HG03280 (cell line): Measurements from ENCODE around the gene ZNF215.
"Not testable (repeated sequence)": the region's sequence is repeated elsewhere in the genome, so short reads cannot be mapped to it uniquely, and the experiment has no call there.

Source experiments
- ATAC-seq: cut with Tn5 transposase; IDR thresholded peaks from one replicate; pipeline ENCODE4 v1.9.1; 2021; ENCODE audit warnings: mild to moderate bottlenecking, moderate library complexity; ENCODE audit not compliant: unreplicated experiment

The ZNF215 gene

GRCh38 chr11:6932145-6932544, 5.9 kb downstream of the ZNF215 start:
- no peak for ATAC-seq

- ATAC-seq, result no peak
These were observed 15.7 kb downstream of the ZNF215 start for GRCh38 chr11:6941970-6942369.

GRCh38 chr11:6943131-6943530, 16.9 kb downstream of the ZNF215 start:
- ATAC-seq, result no peak

DNA sequence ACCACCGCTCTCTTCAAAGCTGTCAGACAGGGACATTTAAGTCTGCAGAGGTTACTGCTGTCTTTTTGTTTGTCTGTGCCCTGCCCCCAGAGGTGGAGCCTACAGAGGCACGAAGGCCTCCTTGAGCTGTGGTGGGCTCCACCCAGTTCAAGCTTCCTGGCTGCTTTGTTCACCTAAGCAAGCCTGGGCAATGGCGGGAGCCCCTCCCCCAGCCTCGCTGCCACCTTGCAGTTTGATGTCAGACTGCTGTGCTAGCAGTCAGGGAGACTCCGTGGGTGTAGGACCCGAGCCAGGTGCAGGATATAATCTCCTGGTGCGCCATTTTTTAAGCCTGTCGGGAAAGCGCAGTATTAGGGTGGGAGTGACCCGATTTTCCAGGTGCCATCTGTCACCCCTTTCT, 28.0 kb downstream of the ZNF215 start:
- not testable (repeated sequence) for ATAC-seq

DNA sequence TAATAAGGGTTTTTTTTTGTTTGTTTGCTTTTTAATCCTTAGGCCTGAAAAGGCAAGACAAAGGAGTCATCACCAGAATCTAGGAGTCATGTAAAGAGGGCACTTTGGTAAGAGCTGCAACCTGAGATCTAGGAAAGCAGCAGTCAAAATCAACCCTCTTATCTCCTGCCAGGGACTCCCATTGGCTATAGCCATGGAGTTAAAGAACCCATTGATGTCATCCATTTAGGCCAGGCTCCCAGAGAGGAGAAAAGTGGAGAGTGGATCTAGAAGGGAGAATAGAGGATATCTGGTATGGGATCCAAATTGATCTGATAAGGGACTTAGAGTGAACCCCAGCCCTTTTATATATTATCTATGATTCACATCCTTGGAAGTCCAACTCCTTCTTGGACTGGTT, 35.9 kb downstream of the ZNF215 start:
- no peak for ATAC-seq

- peak; percentile 87 for ATAC-seq
These were observed 36.4 kb downstream of the ZNF215 start for GRCh38 chr11:6962673-6963072.

DNA sequence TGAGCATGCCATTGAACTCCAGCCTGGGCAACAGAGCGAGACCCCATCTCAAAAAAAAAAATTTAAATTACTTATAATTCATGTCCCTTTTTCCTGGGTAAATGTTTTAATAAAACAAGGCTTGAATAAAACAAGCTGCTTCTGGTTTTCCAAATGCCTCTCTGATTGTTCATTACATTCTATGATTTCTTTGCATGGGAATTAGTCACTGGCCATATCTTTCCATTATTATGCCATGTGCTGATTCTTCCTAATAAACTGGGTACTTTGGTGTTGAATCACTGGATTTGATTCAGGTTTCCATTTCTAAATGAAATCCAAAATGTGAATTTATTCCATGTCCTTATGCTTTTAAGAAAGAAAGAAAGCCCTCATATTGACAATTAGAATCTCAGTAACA, 42.6 kb downstream of the ZNF215 start:
- no peak for ATAC-seq

GRCh38 chr11:6969854-6970253, 43.6 kb downstream of the ZNF215 start:
- not testable (repeated sequence) for ATAC-seq

GRCh38 chr11:6979365-6979764, 53.1 kb downstream of the ZNF215 start:
- ATAC-seq, result no peak

GRCh38 chr11:6986487-6986886, 60.3 kb downstream of the ZNF215 start:
- ATAC-seq, result no peak

DNA sequence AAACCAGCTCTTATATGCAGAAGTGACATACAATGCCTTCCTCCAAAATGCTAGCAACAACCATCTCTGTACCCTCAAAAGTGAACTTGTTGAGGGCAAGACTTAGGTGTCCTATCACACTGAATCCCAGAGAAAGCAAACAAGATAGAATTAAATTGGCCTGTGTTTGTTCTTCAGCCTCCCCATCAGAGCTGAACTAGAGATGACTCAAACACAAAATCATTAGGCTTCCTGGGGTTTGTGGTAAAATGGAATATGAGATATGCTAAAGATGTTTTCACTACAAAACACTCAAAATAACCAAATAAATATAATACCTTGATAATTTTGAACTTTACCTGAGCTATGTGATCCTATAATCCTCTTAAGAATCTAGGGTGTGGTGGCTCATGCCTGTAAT, 62.3 kb downstream of the ZNF215 start:
- ATAC-seq, result no peak

- ATAC-seq, result no peak
These were observed 65.0 kb downstream of the ZNF215 start for GRCh38 chr11:6991227-6991626.

GRCh38 chr11:6992026-6992425, 65.8 kb downstream of the ZNF215 start:
- ATAC-seq, result no peak

DNA sequence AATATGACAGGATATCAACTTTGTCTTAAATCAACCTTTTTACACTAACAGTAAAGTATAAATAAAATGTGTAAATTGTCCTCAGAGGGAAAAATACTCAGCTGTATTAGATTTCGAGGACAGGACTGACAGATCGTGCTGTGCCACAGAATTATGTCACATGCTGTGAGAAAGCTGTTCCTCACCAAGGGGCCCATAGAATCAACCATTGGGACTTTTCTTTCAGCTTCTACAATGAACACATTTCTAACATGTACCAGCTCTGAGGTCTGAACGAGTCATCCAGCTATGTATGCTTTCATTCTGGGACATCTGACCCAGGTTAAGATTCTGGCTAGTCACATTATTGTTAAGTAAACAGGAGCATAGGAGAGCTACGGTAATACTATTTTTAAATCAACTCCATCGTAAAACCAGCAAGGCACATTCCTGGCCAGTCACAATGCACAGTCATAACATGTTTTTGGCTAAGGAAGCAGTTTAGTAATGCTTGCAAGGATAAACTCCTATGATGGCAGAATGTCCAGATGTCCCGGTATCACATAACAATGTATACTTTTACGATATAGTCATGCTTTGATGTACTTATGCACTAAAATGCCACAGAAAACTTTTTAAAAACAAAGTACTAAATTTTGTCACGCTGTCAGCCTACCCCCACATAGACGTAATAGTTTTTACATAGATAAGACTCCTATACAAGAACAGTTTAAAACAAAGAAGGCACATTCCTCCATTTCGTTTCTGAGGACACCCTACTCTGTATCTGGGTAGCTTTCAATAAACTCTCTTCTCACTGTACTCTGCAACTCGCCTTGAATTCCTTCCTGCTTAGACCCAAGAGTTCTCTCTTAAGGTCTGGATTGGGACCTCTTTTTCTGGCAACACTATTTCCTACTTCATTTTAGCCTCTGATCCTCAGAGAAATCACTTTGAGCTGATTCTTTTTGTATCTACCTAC, 66.5 kb downstream of the ZNF215 start:
- ATAC-seq, result no peak

GRCh38 chr11:6995703-6996102, 69.5 kb downstream of the ZNF215 start:
- no peak for ATAC-seq

DNA sequence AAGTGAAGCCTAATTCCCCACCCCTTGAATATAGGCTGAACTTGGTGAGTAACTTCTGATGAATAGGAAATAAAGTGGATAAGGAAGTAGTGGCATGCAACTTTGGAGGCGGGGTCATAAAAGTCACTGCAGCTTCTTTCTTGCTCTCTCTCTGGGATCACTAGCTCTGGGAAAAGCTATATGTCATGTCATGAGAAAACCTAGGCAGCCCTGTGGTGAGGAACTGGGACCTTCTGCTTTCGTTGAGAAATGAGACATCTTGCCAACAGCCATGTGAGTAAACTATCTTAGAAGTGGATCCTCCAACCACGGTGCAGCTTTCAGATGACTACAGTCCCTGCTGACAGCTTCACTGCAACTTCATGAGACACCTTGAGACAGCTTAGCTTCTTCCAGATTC, 78.3 kb downstream of the ZNF215 start:
- ATAC-seq, result peak; percentile 55
